GM18873 (cell line): Measurements from ENCODE around the gene FOXO3.
"Not testable (repeated sequence)": the region's sequence is repeated elsewhere in the genome, so short reads cannot be mapped to it uniquely, and the experiment has no call there.

ENCODE experiments used
- ATAC-seq: cut with Tn5 transposase; IDR thresholded peaks from one replicate; pipeline ENCODE4 v1.9.1; 2021; ENCODE audit warnings: mild to moderate bottlenecking, moderate library complexity, moderate number of reproducible peaks; ENCODE audit not compliant: unreplicated experiment, low FRiP score

Gene FOXO3

DNA sequence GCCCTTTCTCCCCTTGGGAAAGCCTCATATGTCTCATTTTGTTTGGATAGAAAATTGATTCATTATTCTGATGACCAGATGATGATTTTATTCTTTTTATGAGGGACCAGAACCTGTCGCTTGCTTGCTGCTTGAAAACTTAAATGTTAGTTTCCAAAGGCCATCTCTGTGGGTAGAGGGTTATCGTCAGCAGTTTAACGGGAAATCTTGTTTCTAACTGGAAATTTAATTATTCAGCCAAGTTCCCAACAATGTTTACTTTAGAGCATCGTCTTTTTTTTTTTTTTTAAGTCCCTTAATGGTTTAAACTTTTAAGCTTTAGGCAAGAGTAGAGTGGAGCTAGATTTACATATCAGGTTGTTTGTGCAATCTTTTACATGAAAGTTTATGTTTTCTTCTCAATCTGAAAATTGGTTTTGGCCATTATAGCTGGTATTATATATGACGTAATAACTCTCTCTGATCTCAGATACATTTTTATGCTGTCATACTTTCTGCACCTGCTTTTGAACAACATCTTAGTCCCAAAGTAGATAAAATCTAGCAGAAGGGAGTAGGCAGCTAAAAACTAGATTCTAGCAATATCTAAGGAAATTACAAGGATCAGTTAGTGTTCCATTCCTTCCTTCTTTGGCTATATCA lies 93.9 kb downstream of the FOXO3 start:
- ATAC-seq = no peak

DNA sequence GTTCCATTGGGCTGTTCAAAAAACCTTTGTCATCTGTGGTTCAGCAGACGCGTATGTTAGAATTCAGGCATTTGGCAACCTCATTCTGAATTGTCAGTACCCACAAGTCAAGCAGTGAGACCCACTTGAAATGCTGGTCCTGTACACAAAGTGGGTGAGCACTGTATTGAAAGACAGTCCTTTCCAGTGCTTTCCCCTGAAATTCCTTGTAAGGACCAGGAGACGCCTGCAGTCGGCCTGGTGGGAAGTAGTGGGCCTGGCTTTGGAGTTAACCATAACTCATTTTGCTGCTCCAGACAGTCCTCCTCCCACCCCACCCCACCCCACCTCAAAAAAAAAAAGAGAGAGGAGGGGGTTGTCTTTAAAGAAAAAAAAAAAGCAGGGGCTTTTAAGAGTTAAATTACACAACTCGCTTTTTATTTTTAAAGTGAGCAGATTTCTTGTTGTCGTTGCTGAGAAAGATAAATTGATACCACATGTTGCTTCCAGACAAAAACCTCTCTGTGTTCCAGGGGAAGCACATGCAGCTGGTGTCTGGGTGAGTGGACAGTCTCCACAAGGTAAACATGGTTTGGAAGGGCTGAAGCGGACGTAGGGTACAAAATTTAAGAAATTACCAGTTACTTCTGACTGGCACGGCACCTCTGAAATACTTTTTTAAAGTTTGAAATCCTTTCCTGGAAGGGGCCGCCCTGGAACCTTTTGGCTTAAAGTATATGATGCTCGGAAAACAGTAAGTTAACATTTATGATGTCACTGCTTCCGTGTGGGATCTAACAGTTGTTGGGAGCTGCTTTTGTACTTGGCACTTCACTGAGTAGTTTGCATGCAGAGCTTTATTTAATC lies 95.3 kb downstream of the FOXO3 start:
- no peak for ATAC-seq

DNA sequence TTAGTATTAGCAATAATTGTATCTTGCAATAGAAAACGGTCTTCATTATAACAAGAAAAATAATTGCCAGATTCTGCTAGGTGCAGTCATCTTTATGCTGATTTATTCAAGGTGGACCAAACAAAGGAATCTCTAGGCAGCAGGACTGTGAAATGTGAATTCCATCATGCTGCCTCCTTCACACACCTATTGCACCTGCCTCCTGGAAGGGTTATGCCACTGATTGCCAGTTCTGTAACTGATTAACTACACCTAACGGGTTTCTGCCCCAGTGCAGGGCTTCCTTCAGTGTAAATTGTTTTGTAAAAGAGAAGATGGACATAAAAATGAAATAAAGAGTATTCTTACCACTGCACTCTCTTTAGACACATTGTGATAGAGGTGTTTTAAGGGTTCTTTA lies 96.1 kb downstream of the FOXO3 start:
- ATAC-seq = no peak

DNA sequence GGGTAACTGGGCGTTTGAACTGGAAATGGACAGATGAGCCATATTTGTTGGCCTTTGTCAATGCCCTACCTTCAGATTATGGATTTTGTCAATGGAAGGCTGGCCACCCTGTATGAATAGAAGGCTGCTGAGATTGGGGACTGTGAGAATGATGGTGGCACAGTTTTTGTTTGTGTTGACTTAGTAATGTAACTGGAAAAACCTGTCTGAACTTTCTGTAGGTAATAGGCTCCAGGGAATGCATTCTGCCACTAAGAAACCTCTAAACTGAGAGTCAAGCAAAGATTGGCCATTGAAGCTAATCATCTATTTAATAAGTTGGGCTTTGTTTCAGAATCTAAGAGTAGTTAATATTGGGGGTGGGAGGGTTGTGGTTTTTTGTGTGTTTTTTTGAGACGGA lies 97.5 kb downstream of the FOXO3 start:
- ATAC-seq = no peak

DNA sequence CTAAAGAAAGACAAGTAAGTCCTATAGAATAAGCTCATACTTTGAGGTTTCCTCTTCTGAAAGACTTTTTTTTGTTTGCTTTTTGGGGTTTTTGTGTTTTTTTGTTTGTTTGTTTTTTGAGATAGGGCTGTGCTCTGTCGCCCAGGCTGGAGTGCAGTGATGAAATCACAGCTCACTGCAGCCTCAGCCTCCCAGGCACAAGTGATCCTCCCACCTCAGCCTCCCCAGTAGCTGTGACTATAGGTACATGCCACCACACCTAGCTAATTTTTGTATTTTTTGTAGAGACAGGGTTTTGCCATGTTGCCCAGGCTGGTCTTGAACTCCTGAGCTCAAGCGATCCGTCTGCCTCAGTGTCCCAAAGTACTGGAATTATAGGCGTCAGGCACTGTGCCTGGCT lies 98.1 kb downstream of the FOXO3 start:
- not testable (repeated sequence) for ATAC-seq

DNA sequence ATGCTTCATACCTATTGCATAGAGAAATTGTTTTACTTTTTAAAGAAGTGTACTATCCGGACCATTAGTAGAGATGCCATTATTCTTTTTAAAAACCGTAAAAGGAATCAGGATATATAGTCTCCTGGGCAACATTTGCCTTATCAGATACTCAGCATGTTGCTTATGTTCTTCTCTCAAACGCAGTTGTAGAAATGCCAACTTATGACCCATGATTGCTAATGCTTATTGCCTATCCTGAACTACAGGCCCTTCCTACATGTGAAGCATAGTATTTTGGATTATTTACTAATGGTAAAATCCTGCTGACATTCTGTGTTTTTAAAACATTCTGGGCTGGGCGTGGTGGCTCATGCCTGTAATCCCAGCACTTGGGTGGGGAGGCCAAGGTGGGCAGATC lies 99.5 kb downstream of the FOXO3 start:
- ATAC-seq = no peak

DNA sequence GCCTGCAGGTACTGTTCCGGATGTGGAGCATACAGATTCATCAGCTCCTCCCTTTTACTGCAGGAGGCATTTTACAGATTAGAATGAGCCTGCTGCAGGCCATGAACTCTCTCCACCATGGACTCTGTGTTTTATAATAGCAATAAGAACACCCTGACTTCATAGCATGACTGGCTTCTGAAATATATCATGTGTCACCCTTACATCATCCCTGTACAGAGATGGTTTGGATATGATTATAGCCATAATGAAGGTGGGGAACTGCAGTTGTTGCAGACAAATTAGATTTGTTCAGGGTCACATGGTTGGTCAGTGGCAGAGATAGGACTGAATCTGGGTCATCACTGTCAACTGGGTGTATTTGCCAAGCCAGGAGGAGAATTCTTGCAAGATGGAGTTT lies 100.7 kb downstream of the FOXO3 start:
- no peak for ATAC-seq

DNA sequence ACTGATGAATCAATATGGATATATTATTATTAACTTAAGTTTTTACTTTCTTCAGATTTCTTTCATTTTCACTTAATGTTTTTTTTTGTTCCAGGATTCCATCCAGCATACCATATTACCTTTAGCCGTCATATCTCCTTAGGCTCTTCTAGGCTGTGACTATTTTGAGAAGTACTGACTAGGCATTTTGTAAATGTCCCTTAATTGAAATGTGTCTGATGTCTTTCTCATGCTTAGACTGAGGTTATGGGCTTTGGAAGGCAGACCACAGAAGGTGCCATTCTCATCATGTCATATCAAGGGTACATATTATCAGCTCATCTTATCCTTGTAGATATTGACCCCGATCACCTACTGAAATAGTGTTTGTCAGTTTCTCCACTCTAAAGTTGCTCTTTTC lies 101.3 kb downstream of the FOXO3 start:
- ATAC-seq = no peak

DNA sequence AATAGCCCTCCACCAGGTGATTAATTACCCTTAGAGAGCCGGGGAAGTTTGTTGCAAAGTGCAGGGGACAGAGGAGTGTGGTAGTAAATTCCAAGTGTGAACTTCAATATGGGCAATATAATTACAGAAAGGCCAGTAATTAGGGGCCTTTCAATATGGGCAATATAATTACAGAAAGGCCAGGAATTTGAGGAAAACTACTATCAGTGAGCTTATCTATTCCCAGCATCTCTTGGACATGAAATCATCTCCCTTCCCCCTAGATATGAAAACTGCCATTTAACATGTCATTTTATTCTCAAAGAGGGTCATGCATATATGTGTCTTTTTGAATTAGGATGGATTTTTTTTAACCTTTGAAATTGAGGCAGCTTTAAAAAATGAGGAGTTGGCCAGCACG lies 102.0 kb downstream of the FOXO3 start:
- ATAC-seq = no peak

DNA sequence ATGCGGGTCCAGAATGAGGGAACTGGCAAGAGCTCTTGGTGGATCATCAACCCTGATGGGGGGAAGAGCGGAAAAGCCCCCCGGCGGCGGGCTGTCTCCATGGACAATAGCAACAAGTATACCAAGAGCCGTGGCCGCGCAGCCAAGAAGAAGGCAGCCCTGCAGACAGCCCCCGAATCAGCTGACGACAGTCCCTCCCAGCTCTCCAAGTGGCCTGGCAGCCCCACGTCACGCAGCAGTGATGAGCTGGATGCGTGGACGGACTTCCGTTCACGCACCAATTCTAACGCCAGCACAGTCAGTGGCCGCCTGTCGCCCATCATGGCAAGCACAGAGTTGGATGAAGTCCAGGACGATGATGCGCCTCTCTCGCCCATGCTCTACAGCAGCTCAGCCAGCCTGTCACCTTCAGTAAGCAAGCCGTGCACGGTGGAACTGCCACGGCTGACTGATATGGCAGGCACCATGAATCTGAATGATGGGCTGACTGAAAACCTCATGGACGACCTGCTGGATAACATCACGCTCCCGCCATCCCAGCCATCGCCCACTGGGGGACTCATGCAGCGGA lies 102.9 kb downstream of the FOXO3 start:
- ATAC-seq = not testable (repeated sequence)

DNA sequence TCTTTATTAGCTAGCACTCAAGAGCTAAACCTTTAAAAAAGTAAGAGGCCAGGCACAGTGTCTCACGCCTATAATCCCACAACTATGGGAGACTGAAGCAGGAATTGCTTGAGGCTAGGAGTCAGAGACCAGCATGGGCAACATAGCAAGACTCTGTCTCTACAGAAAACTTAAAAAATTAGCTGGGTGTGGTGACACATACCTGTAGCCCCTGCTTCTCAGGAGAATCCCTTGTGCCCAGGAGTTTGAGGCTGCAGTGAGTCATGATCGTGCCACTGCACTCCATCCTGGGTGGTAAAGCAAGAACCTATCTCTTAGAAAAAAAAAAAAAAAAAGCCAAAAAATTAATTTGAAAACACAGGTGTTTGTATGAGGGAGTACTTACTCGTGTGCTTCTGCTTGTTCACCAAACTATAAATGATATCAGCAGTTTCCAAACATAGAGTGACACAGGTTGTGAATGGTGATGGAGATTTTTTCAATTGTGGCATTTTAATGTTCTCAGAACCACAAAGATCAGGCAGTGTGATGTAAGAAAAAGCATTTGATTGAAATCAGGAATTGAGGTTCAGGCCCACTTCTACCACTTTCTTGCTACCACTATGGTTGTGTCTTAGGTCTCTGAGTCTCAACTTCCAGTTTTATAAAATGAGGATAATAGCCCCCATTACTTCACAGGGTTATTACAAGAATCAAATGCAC lies 104.9 kb downstream of the FOXO3 start:
- ATAC-seq = no peak

DNA sequence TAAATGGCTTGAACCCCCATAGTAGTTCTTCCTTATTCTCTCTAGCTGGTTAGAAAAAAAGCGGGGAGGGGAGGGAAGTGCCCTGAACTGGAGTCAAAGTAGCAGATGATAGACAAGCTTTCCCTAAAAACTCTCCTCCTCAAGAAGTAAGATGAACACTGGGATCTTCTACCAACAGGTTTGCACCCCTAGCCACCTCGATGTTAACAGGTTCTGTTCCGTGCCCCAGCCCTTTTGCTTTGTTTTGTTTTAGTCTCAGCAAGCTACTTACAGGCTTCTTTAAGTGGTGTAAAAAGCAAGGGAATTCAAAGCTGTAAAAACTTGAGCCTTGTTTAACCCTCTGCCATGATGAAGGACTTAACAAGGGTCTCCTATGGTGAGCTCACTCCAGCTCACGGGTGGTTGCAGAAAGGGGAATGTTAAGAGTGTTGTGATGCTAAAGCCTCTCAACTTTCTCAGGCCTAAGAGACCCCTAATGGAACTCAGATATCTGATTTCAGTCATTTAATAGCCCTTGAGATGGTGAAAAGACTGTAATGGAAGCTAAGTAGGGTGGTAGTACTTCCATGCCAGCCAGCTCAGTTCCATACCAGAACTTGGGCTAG lies 106.0 kb downstream of the FOXO3 start:
- ATAC-seq = no peak

DNA sequence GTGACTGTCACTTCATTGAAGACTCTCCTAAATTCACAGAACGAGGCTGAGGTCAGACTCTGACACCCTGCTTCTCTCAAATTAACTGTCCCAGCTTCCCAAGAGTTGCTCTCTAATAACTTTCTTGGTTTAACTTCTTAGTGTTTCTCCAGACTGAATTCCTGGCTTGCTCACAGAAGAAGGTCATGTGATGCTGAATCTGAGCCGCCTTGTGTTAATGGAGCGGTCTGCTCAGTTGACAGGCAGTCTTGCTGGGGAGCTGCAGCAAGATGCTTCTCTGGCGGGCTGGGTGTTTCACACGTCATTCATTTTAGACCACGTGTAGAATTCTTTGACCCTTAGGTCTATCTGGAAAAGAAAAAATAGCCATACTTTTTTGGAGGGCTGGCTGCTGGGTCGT lies 107.3 kb downstream of the FOXO3 start:
- ATAC-seq = no peak

DNA sequence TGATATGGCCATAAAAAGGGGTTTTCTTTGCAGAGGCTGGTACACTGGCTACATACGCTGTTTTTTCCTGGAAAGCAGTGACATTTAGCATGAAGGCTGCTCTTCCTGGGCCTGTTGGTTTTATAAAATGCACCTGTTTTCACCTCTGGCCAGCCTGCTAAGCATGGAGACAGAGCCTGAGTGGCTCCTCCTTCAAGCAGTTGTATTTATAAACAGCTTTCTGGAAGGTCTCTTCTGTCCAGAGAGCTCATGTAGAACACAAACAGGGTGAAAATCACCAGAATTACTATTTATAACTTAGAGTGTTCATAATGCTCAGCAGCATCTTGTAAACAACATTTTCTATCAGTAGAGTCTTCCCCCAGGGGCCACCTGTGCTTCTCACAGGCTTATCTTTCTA lies 109.0 kb downstream of the FOXO3 start:
- ATAC-seq = no peak

DNA sequence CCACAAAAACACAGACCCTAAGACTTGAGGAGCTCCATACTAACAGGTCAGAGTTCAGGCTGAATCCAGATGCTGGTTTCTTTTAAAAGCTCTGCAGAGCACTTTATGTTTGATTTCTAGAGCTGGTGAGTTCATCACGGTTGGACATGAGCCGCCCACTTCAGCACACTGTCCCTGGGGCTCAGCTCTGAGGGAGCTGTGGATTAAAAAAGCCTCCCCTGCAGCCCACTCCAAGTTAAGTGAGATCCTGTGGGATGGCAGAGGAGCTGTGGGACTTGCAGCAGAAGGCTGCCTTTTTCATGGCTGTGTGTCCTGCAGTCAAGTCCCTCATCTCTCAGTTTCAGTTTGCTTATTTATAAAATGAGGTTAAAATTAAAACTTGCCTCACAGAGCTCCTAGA lies 110.5 kb downstream of the FOXO3 start:
- ATAC-seq = no peak

DNA sequence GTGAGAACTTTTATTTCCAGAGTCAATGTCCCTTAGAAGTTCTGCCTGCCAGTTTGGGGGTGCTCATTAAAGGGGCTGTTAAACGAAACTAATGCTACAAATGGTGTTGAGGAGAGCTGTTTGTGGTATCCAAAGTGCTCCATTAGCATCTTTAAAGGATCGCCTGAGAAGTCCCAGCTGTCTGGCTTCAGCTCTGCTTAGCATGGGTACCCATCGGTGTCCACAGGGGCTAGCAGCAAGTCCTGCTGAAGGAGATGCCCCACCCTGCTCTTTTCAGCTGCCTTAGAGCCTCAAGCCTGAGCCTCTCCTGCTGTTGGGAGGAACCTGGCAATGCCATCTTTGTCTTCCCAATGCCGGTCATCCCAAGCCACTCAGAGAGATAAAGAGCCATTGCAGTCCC lies 111.1 kb downstream of the FOXO3 start:
- ATAC-seq = no peak

DNA sequence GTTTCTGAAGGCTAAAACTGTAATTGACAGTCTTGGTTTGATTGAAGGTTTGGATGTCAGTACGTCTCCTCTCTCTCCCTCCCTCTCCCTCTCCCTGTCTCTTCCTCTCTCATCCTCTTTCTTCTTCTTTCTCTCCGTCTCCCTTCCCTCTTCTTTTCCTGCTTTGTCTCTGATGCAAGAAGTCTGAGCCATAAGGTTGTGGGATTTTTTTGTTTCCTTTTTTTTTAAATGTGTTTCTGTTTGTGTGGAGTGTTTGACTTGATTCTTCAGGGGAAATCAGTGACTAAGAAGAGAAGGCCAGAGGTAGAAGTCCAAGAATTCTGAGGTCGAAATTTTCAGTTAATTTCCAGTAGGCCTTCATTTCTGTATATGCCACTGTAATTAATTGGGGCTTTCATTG lies 111.9 kb downstream of the FOXO3 start:
- no peak for ATAC-seq

DNA sequence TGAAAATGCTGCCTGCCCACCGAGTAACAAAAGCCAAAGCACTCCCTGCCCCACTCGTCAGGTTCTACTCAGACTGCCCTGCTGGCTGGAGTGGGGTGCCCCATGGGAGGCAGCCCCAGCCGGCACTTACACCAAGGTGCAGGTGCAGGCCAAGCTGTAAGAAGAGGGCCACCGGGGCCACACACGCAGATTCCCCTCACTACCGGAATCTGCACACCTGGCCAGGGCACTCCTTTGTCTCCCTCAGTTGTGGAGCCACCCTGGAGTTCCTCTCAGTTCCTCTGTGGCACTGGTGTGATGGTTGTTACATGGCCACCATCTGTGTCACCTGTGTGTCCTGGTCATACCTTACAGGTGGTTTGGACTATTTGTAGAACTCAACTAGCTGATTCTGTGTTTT lies 112.4 kb downstream of the FOXO3 start:
- ATAC-seq = no peak

DNA sequence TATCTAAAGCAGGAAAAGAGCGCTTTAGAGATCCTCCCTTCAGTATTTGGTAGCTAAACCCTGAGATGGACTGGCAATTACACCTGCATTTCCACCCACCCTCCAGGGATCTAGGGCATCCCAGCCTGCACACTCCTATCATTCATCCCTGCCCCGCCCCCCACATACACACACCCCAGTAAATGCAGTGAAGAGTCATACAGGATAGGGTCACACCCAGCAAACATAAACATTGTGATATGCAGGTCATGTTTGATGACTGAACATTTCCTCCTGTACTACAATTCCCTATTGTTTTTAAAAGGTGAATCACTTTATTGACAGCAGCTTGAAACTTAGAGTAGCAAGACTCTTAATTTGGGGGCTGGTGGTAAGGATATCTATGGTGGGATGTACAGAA lies 112.9 kb downstream of the FOXO3 start:
- ATAC-seq = no peak

DNA sequence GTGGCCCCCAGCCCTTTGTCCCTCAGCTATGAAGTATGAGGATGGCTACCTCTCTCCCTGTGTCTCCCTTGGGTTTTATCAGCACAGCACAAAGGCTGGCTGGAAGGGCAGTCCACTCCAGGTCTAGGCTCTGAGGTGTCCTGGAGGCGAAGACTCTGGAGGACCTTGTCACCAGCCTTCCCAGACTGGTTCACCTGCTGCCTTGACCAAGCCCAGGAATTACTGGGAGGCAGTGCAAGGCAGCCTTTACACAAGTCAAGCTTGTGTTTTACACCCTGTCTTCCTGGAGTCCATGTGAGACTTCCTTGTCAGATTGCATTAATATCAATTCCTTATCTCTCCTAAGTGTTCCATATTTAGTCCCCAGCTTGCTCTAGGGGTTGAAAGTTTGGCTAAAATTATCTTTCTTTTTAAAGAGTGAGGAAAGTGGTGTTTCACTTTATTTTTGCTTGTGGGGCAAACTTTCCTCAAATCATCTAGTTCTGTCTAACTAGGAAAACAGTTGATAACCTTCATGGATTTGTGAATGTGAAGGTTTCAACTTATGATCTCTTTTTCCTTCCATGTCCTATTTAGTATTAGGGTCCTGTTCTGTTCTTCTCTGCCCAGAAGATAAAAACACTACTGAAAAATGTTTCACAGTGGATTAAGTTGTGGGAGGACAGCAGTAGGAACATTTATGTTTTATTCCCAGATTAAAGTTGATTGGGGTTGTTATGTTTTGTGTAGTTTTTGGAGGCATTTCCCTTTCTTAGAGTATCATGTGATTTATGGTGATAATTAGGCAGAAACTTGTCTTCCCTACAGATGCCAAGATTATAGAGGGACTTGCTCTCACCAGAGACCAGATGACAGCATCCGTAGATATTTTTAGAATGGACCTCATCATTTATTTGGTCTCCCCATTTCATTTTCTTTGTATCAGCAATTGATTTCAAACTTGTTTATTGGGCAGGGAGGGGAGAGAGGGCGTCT lies 114.8 kb downstream of the FOXO3 start:
- no peak for ATAC-seq
